ENCODE data around the gene PDGFB.
A peak's percentile ranks its signal among the peaks of the same experiment; 100 is the strongest.

PDGFB gene

GRCh38 chr22:39251762-39252460 is 7.1 kb upstream of the PDGFB start:
- 83% methylated on average over 22 of the region's 22 CpGs for WGBS
- no peaks in the 10 kb centered on the region for H3K36me3 ChIP-seq (ENCODE audit: insufficient read depth, low read length)
- no peaks in the 10 kb centered on the region for H3K9me3 ChIP-seq (ENCODE audit: insufficient read depth, low read depth, low read length)
- H3K27me3 ChIP-seq (ENCODE audit: insufficient read depth, low read length): peaks cover 26% of the 10 kb centered on the region
- H3K4me1 ChIP-seq (ENCODE audit: insufficient read depth, low read length): peaks cover 15% of the 10 kb centered on the region
- no peak overlapping the region for H3K27ac ChIP-seq (ENCODE audit: low read depth, low read length)
- H3K9ac ChIP-seq (ENCODE audit: low read depth, low read length): no peak overlapping the region
- no peak overlapping the region for H3K4me3 ChIP-seq (ENCODE audit: low read length)

GRCh38 chr22:39250838-39251237 is 6.1 kb upstream of the PDGFB start:
- no peaks in the 10 kb centered on the region for H3K36me3 ChIP-seq (ENCODE audit: insufficient read depth, low read length)
- peaks cover 15% of the 10 kb centered on the region for H3K4me1 ChIP-seq (ENCODE audit: insufficient read depth, low read length)
- H3K27ac ChIP-seq (ENCODE audit: low read depth, low read length): no peak overlapping the region
- no peak overlapping the region for H3K9ac ChIP-seq (ENCODE audit: low read depth, low read length)
- WGBS: 70% methylated on average over 5 of the region's 5 CpGs
- no peaks in the 10 kb centered on the region for H3K9me3 ChIP-seq (ENCODE audit: insufficient read depth, low read depth, low read length)
- no peak overlapping the region for H3K4me3 ChIP-seq (ENCODE audit: low read length)
- H3K27me3 ChIP-seq (ENCODE audit: insufficient read depth, low read length): peaks cover 37% of the 10 kb centered on the region

- Histone ChIP-seq H3K4me1 (ENCODE audit: insufficient read depth, low read length) (peaks cover 12% of the 10 kb centered on the region), H3K27me3 (ENCODE audit: insufficient read depth, low read length) (peaks cover 44% of the 10 kb centered on the region), H3K27ac (ENCODE audit: low read depth, low read length) (no peak overlapping the region), H3K9ac (ENCODE audit: low read depth, low read length) (no peak overlapping the region), H3K36me3 (ENCODE audit: insufficient read depth, low read length) (no peaks in the 10 kb centered on the region), H3K4me3 (ENCODE audit: low read length) (no peak overlapping the region), H3K9me3 (ENCODE audit: insufficient read depth, low read depth, low read length) (no peaks in the 10 kb centered on the region)
- 63% methylated on average over 8 of the region's 8 CpGs for WGBS
These were observed 5.3 kb upstream of the PDGFB start for GRCh38 chr22:39250131-39250530.

- Histone ChIP-seq H3K9ac (ENCODE audit: low read depth, low read length) (no peak overlapping the region), H3K4me3 (ENCODE audit: low read length) (no peak overlapping the region), H3K27ac (ENCODE audit: low read depth, low read length) (no peak overlapping the region), H3K4me1 (ENCODE audit: insufficient read depth, low read length) (0 out of 2 replicates have a peak, but pooled peaks cover 4% of the 10 kb centered on the region), H3K27me3 (ENCODE audit: insufficient read depth, low read length) (peaks cover 54% of the 10 kb centered on the region), H3K9me3 (ENCODE audit: insufficient read depth, low read depth, low read length) (no peaks in the 10 kb centered on the region), H3K36me3 (ENCODE audit: insufficient read depth, low read length) (no peaks in the 10 kb centered on the region)
- WGBS: 85% methylated on average over 12 of the region's 12 CpGs
These were observed 4.4 kb upstream of the PDGFB start for GRCh38 chr22:39249086-39249704.

- Histone ChIP-seq H3K36me3 (ENCODE audit: insufficient read depth, low read length) (no peaks in the 10 kb centered on the region), H3K27ac (ENCODE audit: low read depth, low read length) (no peak overlapping the region), H3K4me1 (ENCODE audit: insufficient read depth, low read length) (0 out of 2 replicates have a peak, but pooled peaks cover 4% of the 10 kb centered on the region), H3K27me3 (ENCODE audit: insufficient read depth, low read length) (peaks cover 63% of the 10 kb centered on the region), H3K9ac (ENCODE audit: low read depth, low read length) (no peak overlapping the region), H3K4me3 (ENCODE audit: low read length) (no peak overlapping the region), H3K9me3 (ENCODE audit: insufficient read depth, low read depth, low read length) (no peaks in the 10 kb centered on the region)
- WGBS: 75% methylated on average over 5 of the region's 5 CpGs
These were observed 3.5 kb upstream of the PDGFB start for GRCh38 chr22:39248254-39248653.

GRCh38 chr22:39247361-39247760 is 2.6 kb upstream of the PDGFB start:
- Histone ChIP-seq H3K4me1 (ENCODE audit: insufficient read depth, low read length) (0 out of 2 replicates have a peak, but pooled peaks cover 4% of the 10 kb centered on the region), H3K4me3 (ENCODE audit: low read length) (no peak overlapping the region), H3K9me3 (ENCODE audit: insufficient read depth, low read depth, low read length) (no peaks in the 10 kb centered on the region), H3K27ac (ENCODE audit: low read depth, low read length) (no peak overlapping the region), H3K36me3 (ENCODE audit: insufficient read depth, low read length) (no peaks in the 10 kb centered on the region), H3K27me3 (ENCODE audit: insufficient read depth, low read length) (peaks cover 70% of the 10 kb centered on the region), H3K9ac (ENCODE audit: low read depth, low read length) (no peak overlapping the region)
- WGBS: 90% methylated on average over 7 of the region's 7 CpGs

GRCh38 chr22:39246690-39247332 is 2.0 kb upstream of the PDGFB start:
- no peak overlapping the region for H3K27ac ChIP-seq (ENCODE audit: low read depth, low read length)
- H3K9me3 ChIP-seq (ENCODE audit: insufficient read depth, low read depth, low read length): no peaks in the 10 kb centered on the region
- peaks cover 5% of the 10 kb centered on the region; the same call in 1 of the 2 replicates for H3K4me1 ChIP-seq (ENCODE audit: insufficient read depth, low read length)
- H3K27me3 ChIP-seq (ENCODE audit: insufficient read depth, low read length): peaks cover 75% of the 10 kb centered on the region
- H3K4me3 ChIP-seq (ENCODE audit: low read length): no peak overlapping the region
- no peak overlapping the region for H3K9ac ChIP-seq (ENCODE audit: low read depth, low read length)
- no peaks in the 10 kb centered on the region for H3K36me3 ChIP-seq (ENCODE audit: insufficient read depth, low read length)
- WGBS: 90% methylated on average over 9 of the region's 10 CpGs

GRCh38 chr22:39246217-39246616 is 1.4 kb upstream of the PDGFB start:
- Histone ChIP-seq H3K9ac (ENCODE audit: low read depth, low read length) (no peak overlapping the region), H3K36me3 (ENCODE audit: insufficient read depth, low read length) (no peaks in the 10 kb centered on the region), H3K9me3 (ENCODE audit: insufficient read depth, low read depth, low read length) (no peaks in the 10 kb centered on the region), H3K4me1 (ENCODE audit: insufficient read depth, low read length) (peaks cover 11% of the 10 kb centered on the region; the same call in 1 of the 2 replicates), H3K4me3 (ENCODE audit: low read length) (no peak overlapping the region), H3K27ac (ENCODE audit: low read depth, low read length) (no peak overlapping the region), H3K27me3 (ENCODE audit: insufficient read depth, low read length) (peaks cover 81% of the 10 kb centered on the region)
- 91% methylated on average over 3 of the region's 3 CpGs for WGBS

- H3K4me3 ChIP-seq (ENCODE audit: low read length): no peak overlapping the region
- no peak overlapping the region for H3K27ac ChIP-seq (ENCODE audit: low read depth, low read length)
- no peak overlapping the region for H3K9ac ChIP-seq (ENCODE audit: low read depth, low read length)
- peaks cover 89% of the 10 kb centered on the region for H3K27me3 ChIP-seq (ENCODE audit: insufficient read depth, low read length)
- WGBS: 55% methylated on average over 22 of the region's 22 CpGs
- no peaks in the 10 kb centered on the region for H3K9me3 ChIP-seq (ENCODE audit: insufficient read depth, low read depth, low read length)
- no peaks in the 10 kb centered on the region for H3K36me3 ChIP-seq (ENCODE audit: insufficient read depth, low read length)
- H3K4me1 ChIP-seq (ENCODE audit: insufficient read depth, low read length): peaks cover 13% of the 10 kb centered on the region
These were observed 603 bp upstream of the PDGFB start for GRCh38 chr22:39245130-39246039.

GRCh38 chr22:39244136-39244495 is 666 bp downstream of the PDGFB start:
- H3K4me1 ChIP-seq (ENCODE audit: insufficient read depth, low read length): peaks cover 10% of the 10 kb centered on the region
- under 1% methylated on average over 30 of the region's 30 CpGs for WGBS
- peak overlapping the region; percentile 67 for H3K4me3 ChIP-seq (ENCODE audit: low read length)
- H3K9ac ChIP-seq (ENCODE audit: low read depth, low read length): peak overlapping the region; percentile 55; the same call in 1 of the 2 replicates
- H3K27me3 ChIP-seq (ENCODE audit: insufficient read depth, low read length): peaks cover 93% of the 10 kb centered on the region
- no peaks in the 10 kb centered on the region for H3K36me3 ChIP-seq (ENCODE audit: insufficient read depth, low read length)
- no peaks in the 10 kb centered on the region for H3K9me3 ChIP-seq (ENCODE audit: insufficient read depth, low read depth, low read length)
- no peak overlapping the region for H3K27ac ChIP-seq (ENCODE audit: low read depth, low read length)

Measured in HUES64 (cell line).